Measurements from ENCODE around the gene PRKAR1B. TPM values are rescaled to one million over a fixed set of nuclear protein-coding genes. Genes with fewer than 3 reads are reported as not detected.
"Not testable (repeated sequence)": the region's sequence is repeated elsewhere in the genome, so short reads cannot be mapped to it uniquely, and the experiment has no call there.

The PRKAR1B gene
- total RNA-seq, 1 donor from 2014 or later = 21.7 TPM

DNA sequence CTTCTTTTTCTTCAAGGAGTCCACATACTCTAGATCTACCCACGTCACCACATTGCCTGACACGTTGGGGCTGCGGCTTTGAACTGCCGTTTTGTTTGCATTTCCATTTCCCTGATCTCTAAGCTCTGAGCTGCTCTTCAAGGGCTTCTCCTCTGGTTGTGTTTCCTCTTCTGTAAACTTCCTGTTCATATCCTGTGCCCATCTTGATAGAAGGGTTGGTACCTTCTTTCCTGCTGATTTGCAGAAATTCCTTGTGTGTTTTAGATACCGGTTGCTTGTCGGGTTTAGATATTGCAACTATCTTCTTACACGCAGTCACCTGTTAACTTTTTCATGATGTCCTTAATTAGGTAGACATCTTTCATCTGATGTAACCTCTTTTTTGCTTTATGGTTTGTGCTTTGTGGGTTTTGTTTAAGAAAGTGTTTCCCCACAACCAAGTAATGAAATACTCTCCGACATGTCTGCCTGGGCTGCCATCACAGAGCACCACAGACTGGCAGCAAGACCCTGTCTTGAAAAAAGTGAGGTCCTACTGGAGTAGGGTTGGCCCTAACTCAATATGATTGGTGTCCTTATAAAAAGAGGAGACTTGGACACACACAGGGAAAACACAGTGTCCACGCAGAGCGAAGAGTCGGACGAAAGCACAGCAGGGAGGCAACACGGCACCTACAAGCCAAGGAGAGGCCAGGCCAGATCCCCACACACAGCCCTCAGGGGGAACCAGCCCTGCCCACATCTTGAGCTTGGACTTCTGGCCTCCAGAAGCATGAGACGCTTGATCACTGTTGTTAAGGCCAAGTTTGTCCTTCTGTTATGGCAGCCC is 108.3 kb downstream of the PRKAR1B start:
- no peak for DNase-seq (ENCODE audit: low spot score)
- Mint-ChIP-seq H3K27ac (ENCODE audit: unreplicated experiment) (peak overlapping the region; percentile 87), H3K27me3 (ENCODE audit: unreplicated experiment) (peaks cover 4% of the 10 kb centered on the region)

DNA sequence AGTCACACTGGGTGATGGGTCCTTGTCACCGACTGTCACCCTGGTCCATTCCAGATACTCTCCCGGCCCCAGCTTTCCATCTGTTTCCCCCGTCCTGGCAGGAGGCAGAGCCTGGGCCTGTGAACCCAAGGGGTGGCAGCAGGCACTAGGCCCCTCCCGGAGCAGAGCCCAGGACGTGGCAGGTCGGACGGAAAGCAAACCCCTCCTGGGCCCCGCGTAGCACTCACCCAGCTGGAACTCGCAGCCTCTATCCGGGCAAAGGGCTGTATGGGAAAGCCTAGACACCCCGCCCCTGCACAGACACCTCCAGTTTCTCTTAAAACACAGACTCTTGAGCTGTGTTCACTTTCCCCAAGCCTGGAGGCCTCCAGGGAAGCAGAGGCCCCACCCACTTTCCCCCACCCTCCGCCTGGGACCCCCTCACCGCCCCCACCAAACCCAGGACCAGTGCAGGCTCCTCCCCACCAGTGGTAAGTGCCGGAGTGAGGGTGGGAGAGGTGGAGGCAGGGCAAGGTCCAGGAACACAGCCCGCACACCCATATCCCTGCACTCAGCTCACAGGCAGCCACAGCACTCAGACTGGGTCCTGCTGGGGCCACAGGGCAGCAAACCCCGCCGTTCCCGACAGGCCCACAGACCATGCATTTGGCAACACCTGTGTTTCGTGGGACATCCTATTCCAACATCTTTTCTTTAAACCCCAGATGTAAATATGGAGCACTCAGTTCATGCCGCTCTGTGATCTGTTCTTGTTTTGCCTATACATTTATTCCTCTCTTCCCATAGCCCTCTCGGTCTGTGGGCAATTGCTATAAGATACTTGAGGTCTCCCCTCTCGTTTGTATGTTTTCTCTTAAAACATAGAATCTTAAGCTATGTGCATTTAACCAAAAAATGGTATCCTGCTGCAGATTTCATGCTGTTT is 109.2 kb downstream of the PRKAR1B start:
- H3K4me3 Mint-ChIP-seq (ENCODE audit: unreplicated experiment) = peak overlapping the region; percentile 37
- no peak for TF ChIP-seq CTCF (IDR thresholded peaks at IDR 0.05; ENCODE audit: unreplicated experiment)
- peaks cover 4% of the 10 kb centered on the region for H3K27me3 Mint-ChIP-seq (ENCODE audit: unreplicated experiment)
- peaks cover 35% of the 10 kb centered on the region for H3K36me3 Mint-ChIP-seq (ENCODE audit: low read depth, unreplicated experiment)
- no peaks in the 10 kb centered on the region for H3K9me3 Mint-ChIP-seq (ENCODE audit: unreplicated experiment)
- peak overlapping the region; percentile 87 for H3K27ac Mint-ChIP-seq (ENCODE audit: unreplicated experiment)
- DNase-seq (ENCODE audit: low spot score) = no peak
- H3K4me1 Mint-ChIP-seq (ENCODE audit: unreplicated experiment) = peaks cover 17% of the 10 kb centered on the region

More for the DNA sequence above, 108.3 kb downstream of the PRKAR1B start:
- Mint-ChIP-seq H3K4me3 (ENCODE audit: unreplicated experiment) (peak overlapping the region; percentile 48), H3K9me3 (ENCODE audit: unreplicated experiment) (no peaks in the 10 kb centered on the region), H3K36me3 (ENCODE audit: low read depth, unreplicated experiment) (peaks cover 35% of the 10 kb centered on the region), H3K4me1 (ENCODE audit: unreplicated experiment) (peaks cover 17% of the 10 kb centered on the region)
- no peak for TF ChIP-seq CTCF (IDR thresholded peaks at IDR 0.05; ENCODE audit: unreplicated experiment)

GRCh38 chr7:613442-614140 is 113.5 kb downstream of the PRKAR1B start:
- Mint-ChIP-seq H3K4me1 (ENCODE audit: unreplicated experiment) (peaks cover 28% of the 10 kb centered on the region), H3K4me3 (ENCODE audit: unreplicated experiment) (no peak overlapping the region), H3K9me3 (ENCODE audit: unreplicated experiment) (peaks cover 4% of the 10 kb centered on the region), H3K27ac (ENCODE audit: unreplicated experiment) (no peak overlapping the region), H3K27me3 (ENCODE audit: unreplicated experiment) (peaks cover 7% of the 10 kb centered on the region), H3K36me3 (ENCODE audit: low read depth, unreplicated experiment) (peaks cover 11% of the 10 kb centered on the region)
- no peak for DNase-seq (ENCODE audit: low spot score)
- TF ChIP-seq CTCF (IDR thresholded peaks at IDR 0.05; ENCODE audit: unreplicated experiment) = no peak

DNA sequence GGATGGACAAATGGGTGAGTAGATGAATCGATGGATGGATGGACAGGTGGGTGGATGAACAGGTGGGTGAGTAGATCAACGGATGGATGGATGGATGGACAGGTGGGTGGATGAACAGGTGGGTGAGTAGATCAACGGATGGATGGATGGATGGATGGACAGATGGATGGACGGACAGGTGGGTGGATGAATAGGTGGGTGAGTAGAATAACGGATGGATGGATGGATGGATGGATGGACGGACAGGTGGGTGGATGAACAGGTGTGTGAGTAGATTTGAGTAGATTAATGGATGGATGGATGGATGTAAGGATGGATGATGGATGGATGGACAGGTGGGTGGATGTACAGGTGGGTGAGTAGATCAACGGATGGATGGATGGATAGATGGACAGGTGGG is 115.2 kb downstream of the PRKAR1B start:
- H3K36me3 Mint-ChIP-seq (ENCODE audit: low read depth, unreplicated experiment); H3K9me3 Mint-ChIP-seq (ENCODE audit: unreplicated experiment); DNase-seq (ENCODE audit: low spot score); H3K27me3 Mint-ChIP-seq (ENCODE audit: unreplicated experiment): not testable (repeated sequence)
- Mint-ChIP-seq H3K4me1 (ENCODE audit: unreplicated experiment) (peaks cover 29% of the 10 kb centered on the region), H3K27ac (ENCODE audit: unreplicated experiment) (peak overlapping the region; percentile 20), H3K4me3 (ENCODE audit: unreplicated experiment) (peak overlapping the region; percentile 14)

DNA sequence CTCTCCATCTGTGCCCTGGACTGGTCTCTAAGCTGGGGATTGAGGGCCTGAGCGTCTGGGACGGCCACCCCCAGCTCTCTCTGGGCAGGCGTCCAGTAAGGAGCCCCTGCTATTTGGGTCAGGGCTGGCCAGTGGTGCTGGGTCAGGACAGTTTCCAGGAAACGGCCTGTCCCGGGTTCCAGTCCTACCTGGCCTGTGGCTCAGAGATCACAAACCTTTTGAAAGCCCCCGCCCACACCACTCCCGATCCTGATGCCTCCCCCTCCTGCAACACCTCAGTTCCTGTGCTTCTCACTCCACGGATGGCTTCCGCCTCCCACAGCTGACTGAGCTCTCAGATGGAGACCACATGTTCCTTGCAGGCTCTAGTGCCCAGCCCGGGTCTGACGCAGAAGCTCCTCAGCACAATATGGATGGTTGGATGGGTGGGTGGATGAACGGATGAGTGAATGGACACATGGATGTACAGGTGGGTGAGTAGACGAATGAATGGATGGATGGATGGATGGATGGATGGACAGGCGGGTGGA is 115.7 kb downstream of the PRKAR1B start:
- H3K27me3 Mint-ChIP-seq (ENCODE audit: unreplicated experiment) = peaks cover 4% of the 10 kb centered on the region
- H3K4me3 Mint-ChIP-seq (ENCODE audit: unreplicated experiment) = peak overlapping the region; percentile 14

More for the DNA sequence above, 115.7 kb downstream of the PRKAR1B start:
- Mint-ChIP-seq H3K27ac (ENCODE audit: unreplicated experiment) (no peak overlapping the region), H3K4me1 (ENCODE audit: unreplicated experiment) (peaks cover 29% of the 10 kb centered on the region), H3K36me3 (ENCODE audit: low read depth, unreplicated experiment) (peaks cover 10% of the 10 kb centered on the region), H3K9me3 (ENCODE audit: unreplicated experiment) (peaks cover 4% of the 10 kb centered on the region)
- TF ChIP-seq CTCF (IDR thresholded peaks at IDR 0.05; ENCODE audit: unreplicated experiment) = no peak
- no peak for DNase-seq (ENCODE audit: low spot score)

Data from endothelial cell (in vitro differentiated cells).